Keratinocyte (primary cell): ENCODE results near the gene COMMD4. TPM values are rescaled to one million over a fixed set of nuclear protein-coding genes. Genes with fewer than 3 reads are reported as not detected.

Experiments
- DNase-seq: peaks from one replicate; pipeline ENCODE4 v3.0.0-alpha.2; 2011; ENCODE audit warnings: low read depth, missing footprints, low spot score
- FAIRE-seq: peaks from 2 replicates; lab custom pipeline; 2011; peaks lifted over from hg19 to GRCh38; lab: Jason Lieb, UNC
- H2AFZ ChIP-seq: 2 replicates; pipeline ENCODE4 v1.6.0; 2012; ENCODE audit warnings: low read length, control low read depth, inconsistent platforms; ENCODE audit not compliant: control insufficient read depth
- H3K27ac ChIP-seq: 2 replicates; pipeline ENCODE4 v1.5.1; 2011; ENCODE audit warnings: low read length; ENCODE audit not compliant: control insufficient read depth, insufficient read depth
- H3K27me3 ChIP-seq: 3 replicates; pipeline ENCODE4 v1.6.0; 2011; ENCODE audit warnings: low read length; ENCODE audit not compliant: control insufficient read depth, insufficient read depth; ENCODE audit errors: extremely low read depth
- H3K36me3 ChIP-seq, 2 experiments: 2 replicates in 1 of 2; 3 replicates in 1 of 2; pipeline ENCODE4 v1.5.1; 2011; ENCODE audit warnings: low read length in 2 of 2, mild to moderate bottlenecking in 1 of 2; ENCODE audit not compliant: control insufficient read depth in 2 of 2, insufficient read depth in 2 of 2; ENCODE audit errors: extremely low read depth in 1 of 2
- H3K4me1 ChIP-seq: 3 replicates; pipeline ENCODE4 v1.5.1; 2011; ENCODE audit warnings: low read length; ENCODE audit not compliant: control insufficient read depth, insufficient read depth; ENCODE audit errors: extremely low read depth
- H3K4me2 ChIP-seq: 3 replicates; pipeline ENCODE4 v1.6.0; 2011; ENCODE audit warnings: low read depth, low read length; ENCODE audit not compliant: control insufficient read depth, insufficient read depth; ENCODE audit errors: extremely low read depth
- H3K4me3 ChIP-seq, 3 experiments: fragments of 200-600 bp in 1 of 3; sonication (generic) in 1 of 3; 2 replicates in 2 of 3; 3 replicates in 1 of 3; pipeline ENCODE4 v1.5.1; 2011 to 2016; ENCODE audit warnings: low read length in 3 of 3, mild to moderate bottlenecking in 3 of 3, control low read depth in 2 of 3, inconsistent platforms in 1 of 3, low read depth in 1 of 3, mixed read lengths in 1 of 3, mixed run types in 1 of 3, moderate library complexity in 1 of 3; ENCODE audit not compliant: control insufficient read depth in 2 of 3, insufficient read depth in 2 of 3; ENCODE audit errors: extremely low read depth in 1 of 3
- H3K79me2 ChIP-seq: 2 replicates; pipeline ENCODE4 v1.6.0; 2012; ENCODE audit warnings: low read length; ENCODE audit not compliant: control insufficient read depth, insufficient read depth
- H3K9ac ChIP-seq: 3 replicates; pipeline ENCODE4 v1.6.0; 2011; ENCODE audit warnings: low read length; ENCODE audit not compliant: control insufficient read depth, insufficient read depth; ENCODE audit errors: extremely low read depth
- H3K9me1 ChIP-seq: 3 replicates; pipeline ENCODE4 v1.6.0; 2011; ENCODE audit warnings: low read length; ENCODE audit not compliant: control insufficient read depth, insufficient read depth; ENCODE audit errors: extremely low read depth
- H3K9me3 ChIP-seq: 2 replicates; pipeline ENCODE4 v1.5.1; 2012; ENCODE audit warnings: low read depth, low read length; ENCODE audit not compliant: control insufficient read depth
- H4K20me1 ChIP-seq: 3 replicates; pipeline ENCODE4 v1.6.0; 2011; ENCODE audit warnings: low read length; ENCODE audit not compliant: control insufficient read depth, insufficient read depth; ENCODE audit errors: extremely low read depth
- CTCF ChIP-seq, 3 experiments: IDR thresholded peaks in 1 of 3; conservative IDR thresholded peaks in 1 of 3; optimal IDR thresholded peaks in 1 of 3; 2 replicates in 2 of 3; 3 replicates in 1 of 3; pipeline versions ENCODE3 to v1.5.1; 2011; ENCODE audit warnings: low read length in 3 of 3, mild to moderate bottlenecking in 3 of 3, moderate library complexity in 2 of 3, control low read depth in 1 of 3, inconsistent platforms in 1 of 3; ENCODE audit not compliant: insufficient read depth in 2 of 3; ENCODE audit errors: extremely low read depth in 1 of 3
- EZH2 ChIP-seq: IDR thresholded peaks from one replicate; pipeline ENCODE4 v1.6.1; 2012; ENCODE audit warnings: inconsistent platforms, mild to moderate bottlenecking, low read length, moderate library complexity
- dilution Hi-C: fragments of 300-500 bp; cut with MboI; formaldehyde crosslinking; loops from one replicate; pipeline ENCODE4 v1.7.0; 2020; ENCODE audit warnings: low sequenced_read_pairs; ENCODE audit not compliant: extremely low pct_ligation_motif_present
- polyA plus RNA-seq, 5 experiments: library from polyadenylated mRNA; depleted of rRNA in 3 of 5; stranded (reverse) in 3 of 5; stranded (forward) in 1 of 5; unstranded in 1 of 5; fragments of >200 nt; gene quantifications; 1 replicate in 1 of 5; 2 replicates in 3 of 5; 3 replicates in 1 of 5; pipeline versions ENCODE4 v1.2.1 to v1.2.3, GENCODE V29; 2011 to 2012; ENCODE audit warnings: missing spikeins in 2 of 5, low read depth in 1 of 5, low replicate concordance in 1 of 5

Gene COMMD4
- polyA plus RNA-seq, 1 donor (not counting 4 experiments of a cell fraction or from before 2014, with no cell fraction given), result 48.2 TPM

- DNase-seq, result no peak
- Histone ChIP-seq H3K4me1 (peaks cover 7% of the 10 kb centered on the region), H3K36me3 (peaks cover 3 to 8% of the 10 kb centered on the region in 2 experiments), H2AFZ (no peak overlapping the region), H3K27me3 (peaks cover 12% of the 10 kb centered on the region), H3K9me1 (no peaks in the 10 kb centered on the region), H3K4me2 (no peak overlapping the region), H3K4me3 (no peak overlapping the region), H4K20me1 (no peaks in the 10 kb centered on the region), H3K9ac (no peak overlapping the region), H3K79me2 (no peaks in the 10 kb centered on the region), H3K27ac (no peak overlapping the region), H3K9me3 (no peaks in the 10 kb centered on the region)
- peak; percentile 20 for FAIRE-seq
- TF ChIP-seq EZH2 (no peak), CTCF (optimal IDR thresholded peaks at IDR 0.05 in 1 of 3, IDR thresholded peaks at IDR 0.05 in 1 of 3, conservative IDR thresholded peaks at IDR 0.05 in 1 of 3; ENCODE audit: extremely low read depth in 1 of 3, insufficient read depth in 2 of 3, low read length in 3 of 3) (no peak)
- dilution Hi-C loops, result no loop called here
Measured at GRCh38 chr15:75349851-75350588, 14.2 kb downstream of the COMMD4 start.

- H2AFZ ChIP-seq, result no peak overlapping the region
- no peak overlapping the region for H3K4me3 ChIP-seq
- H3K9ac ChIP-seq, result no peak overlapping the region
- no peaks in the 10 kb centered on the region for H4K20me1 ChIP-seq
- H3K36me3 ChIP-seq, result peaks cover 3 to 10% of the 10 kb centered on the region in 2 experiments
- no peak for FAIRE-seq
- dilution Hi-C loops, result no loop called here
- no peaks in the 10 kb centered on the region for H3K9me1 ChIP-seq
- peaks cover 7% of the 10 kb centered on the region for H3K4me1 ChIP-seq
- TF ChIP-seq EZH2 (no peak), CTCF (optimal IDR thresholded peaks at IDR 0.05 in 1 of 3, IDR thresholded peaks at IDR 0.05 in 1 of 3, conservative IDR thresholded peaks at IDR 0.05 in 1 of 3; ENCODE audit: extremely low read depth in 1 of 3, insufficient read depth in 2 of 3, low read length in 3 of 3) (no peak)
- no peaks in the 10 kb centered on the region for H3K79me2 ChIP-seq
- peaks cover 12% of the 10 kb centered on the region for H3K27me3 ChIP-seq
- no peak for DNase-seq
- H3K4me2 ChIP-seq, result no peak overlapping the region
- no peak overlapping the region for H3K27ac ChIP-seq
- no peaks in the 10 kb centered on the region for H3K9me3 ChIP-seq
Measured at GRCh38 chr15:75350601-75351361, 14.9 kb downstream of the COMMD4 start.
